HT1080 (cell line): ENCODE results near the gene PGPEP1. TPM values are rescaled to one million over a fixed set of nuclear protein-coding genes. Genes with fewer than 3 reads are reported as not detected.

Experiments
- DNase-seq: peaks from one replicate; pipeline ENCODE4 v3.0.0-alpha.2; 2015; ENCODE audit warnings: low read depth
- polyA plus RNA-seq, 2 experiments: library from polyadenylated mRNA; depleted of rRNA; stranded (reverse); fragments of >200 nt; gene quantifications; 2 replicates each; pipeline ENCODE4 v1.2.3, GENCODE V29; 2015
- total RNA-seq: library from RNA; depleted of rRNA; stranded (reverse); fragments of >200 nt; shearing (Covaris generic); gene quantifications from 2 replicates; pipeline ENCODE4 v1.2.3, GENCODE V29; 2014; rRNA removed

PGPEP1 gene, protein sequence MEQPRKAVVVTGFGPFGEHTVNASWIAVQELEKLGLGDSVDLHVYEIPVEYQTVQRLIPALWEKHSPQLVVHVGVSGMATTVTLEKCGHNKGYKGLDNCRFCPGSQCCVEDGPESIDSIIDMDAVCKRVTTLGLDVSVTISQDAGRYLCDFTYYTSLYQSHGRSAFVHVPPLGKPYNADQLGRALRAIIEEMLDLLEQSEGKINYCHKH
- 9.1 and 20.9 TPM in 2 replicates for total RNA-seq
- polyA plus RNA-seq (2015; cell fraction: cytosol; rRNA removed) = 8.5 and 9.1 TPM in 2 replicates
- 19.4 and 21.4 TPM in 2 replicates for polyA plus RNA-seq (2015; cell fraction: nucleus; rRNA removed)

DNA sequence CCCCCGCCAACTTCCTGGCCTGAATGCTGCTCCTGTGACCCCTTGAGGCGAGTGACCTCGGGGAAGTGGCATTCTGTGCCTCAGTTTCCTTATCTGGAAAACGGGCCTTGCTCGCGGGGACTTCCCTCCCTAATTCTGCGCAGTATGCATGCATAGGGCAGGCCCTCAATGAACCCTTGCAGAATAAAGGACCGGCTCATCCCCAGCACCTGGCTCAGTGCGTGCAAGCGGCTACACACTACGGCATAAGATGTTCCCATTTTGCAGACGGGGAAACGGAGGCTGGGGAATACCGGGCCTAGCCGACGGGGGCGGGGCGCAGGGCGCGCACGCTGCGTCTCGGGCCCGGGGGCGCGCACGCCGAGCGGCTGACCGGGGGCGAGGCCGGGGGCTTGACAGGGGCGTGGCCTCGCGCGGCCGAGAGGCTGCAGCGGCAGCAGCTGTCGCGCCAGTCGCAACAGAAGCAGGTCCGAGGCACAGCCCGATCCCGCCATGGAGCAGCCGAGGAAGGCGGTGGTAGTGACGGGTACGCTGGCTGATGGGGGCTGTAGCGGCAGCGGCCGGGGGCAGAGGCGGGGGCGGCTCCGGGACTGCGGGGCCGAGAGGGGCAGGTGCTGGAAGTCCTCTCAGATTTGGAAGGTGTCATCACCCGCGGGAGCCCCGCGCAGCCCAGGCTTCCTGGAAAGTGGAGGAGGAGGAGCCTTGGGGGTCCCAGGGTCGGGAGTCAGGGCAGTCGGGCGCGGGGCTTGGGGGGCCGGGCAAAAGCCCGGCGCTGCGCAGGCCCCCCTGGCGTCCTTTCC is at the start of gene PGPEP1:
TSS of gene PGPEP1 (plus strand) at position 409 of the 800 bp plus-strand sequence. CDS start at position 493, 84 bp downstream.
- peak; percentile 37 for DNase-seq

DNA sequence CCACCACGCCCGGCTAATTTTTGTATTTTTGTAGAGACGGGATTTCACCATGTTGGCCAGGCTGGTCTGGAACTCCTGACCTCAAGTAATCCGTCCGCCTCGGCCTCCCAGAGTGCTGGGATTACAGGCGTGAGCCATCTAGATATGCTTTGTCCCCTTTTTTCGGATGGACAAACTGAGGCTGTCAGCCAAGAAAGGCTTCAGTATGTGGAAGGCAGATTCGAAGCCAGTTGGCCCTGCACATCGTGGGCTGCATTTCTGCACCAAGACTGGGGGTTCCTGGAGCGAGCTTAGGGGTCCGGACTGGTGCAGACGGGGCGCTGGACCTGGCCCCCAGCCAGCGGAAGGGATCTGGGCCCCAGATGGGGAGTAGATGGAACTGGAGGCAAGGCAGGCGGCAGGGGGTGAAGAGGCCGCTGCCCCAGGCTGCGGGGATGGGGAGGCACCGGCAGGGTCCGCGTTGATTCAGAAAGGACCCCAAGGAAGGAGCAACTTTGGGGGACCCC is 49.3 kb upstream of the PGPEP1 start:
- no peak for DNase-seq

DNA sequence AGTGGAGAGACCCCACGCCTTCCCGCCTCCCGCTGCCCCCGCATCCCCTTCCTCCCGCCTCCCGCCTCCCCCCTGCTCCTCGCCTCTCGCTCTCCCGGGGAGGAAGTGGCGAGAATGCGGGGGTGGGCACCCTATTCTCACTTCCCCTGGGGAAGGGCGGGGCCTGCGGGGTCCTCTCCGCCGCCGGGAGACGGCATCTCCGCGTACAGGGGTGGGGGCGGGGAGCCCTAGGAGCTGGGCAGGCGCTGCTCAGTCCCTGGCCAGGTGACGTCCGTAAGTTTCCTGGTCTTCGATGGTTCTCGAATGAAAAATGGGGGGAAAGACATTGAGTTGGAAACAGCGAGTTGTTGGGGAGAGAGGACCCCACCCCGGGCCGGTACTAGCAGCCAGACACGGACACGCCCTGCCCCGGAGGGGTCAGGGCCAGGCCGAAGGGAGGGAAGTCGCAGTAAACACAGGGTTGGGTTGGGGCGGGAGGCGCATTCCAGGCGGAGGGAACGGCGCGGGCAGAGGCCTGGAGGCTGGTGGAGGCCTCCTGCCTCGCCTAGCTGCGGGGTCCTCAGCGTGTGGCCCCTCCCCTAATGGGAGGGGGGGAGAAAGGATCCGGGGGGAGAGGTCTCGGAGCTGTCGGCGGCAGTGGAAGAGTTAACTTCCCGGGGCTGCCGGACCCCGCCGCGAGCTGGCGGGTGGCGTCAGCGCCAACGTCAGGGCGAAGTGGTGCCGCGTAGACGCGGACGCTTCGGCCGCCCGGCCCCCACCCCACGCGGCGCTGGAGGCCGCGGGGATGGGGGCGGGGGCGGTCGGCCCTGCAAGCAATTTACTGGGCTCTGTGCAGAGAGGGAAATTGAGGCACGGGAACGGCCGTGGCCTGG is 48.6 kb upstream of the PGPEP1 start:
- no peak for DNase-seq

DNA sequence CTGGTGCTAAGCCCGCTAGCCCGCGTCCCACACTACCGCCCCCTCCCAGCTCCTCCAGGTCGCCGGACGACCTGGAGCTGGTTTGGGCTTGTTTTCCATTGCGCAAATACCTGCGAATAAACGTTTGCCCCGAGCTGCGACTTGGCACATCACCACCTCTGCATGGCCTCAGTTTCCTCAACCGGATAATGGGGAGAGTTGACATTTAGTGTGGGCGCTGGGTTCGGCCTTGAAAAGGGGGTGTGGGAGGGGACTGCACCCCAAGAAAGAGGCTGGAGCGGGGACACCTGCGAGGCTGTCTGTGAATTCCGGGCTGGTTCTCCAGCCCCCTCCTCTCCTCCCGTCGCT is 48.0 kb upstream of the PGPEP1 start:
- DNase-seq = no peak

DNA sequence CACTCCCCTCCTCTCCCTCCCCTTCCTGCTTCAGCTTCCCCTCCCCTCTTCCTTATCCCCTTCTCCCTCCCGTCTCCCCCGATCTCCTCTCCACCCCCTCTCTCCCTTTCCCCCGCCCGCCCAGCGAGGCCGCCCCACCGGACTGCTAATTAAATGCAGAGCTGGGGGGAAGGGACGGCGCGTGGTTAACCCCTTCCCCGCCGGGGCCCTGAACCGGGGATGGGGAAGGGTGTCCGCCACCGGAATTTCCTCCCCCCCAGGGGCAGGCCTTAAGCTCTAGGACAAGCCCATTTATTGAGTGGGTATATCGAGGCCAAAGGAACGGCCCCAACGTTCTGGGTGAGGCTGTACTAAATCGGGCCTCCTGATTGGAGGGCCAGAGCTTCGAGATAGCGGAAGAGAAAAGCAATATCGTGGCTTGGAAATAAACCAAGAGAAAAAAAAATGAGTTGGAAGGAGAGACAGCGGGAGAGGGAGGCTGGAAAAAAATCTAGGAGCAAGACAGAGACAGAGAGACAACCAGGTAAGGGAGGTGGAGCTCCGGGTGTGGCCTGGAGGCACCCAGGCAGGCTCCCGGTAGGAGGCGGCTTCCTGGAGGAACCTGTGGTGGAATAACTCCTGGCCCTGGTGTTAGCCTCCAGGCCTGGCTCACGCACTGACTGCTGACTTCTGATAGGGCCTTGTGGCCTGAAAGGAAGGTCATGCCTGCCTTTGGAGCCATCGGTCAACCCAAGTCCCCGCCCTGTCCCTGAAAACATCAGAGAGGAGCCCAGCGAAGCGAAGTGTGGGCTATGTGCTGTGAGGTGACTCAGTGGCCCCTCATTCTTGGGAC is 47.4 kb upstream of the PGPEP1 start:
- no peak for DNase-seq

DNA sequence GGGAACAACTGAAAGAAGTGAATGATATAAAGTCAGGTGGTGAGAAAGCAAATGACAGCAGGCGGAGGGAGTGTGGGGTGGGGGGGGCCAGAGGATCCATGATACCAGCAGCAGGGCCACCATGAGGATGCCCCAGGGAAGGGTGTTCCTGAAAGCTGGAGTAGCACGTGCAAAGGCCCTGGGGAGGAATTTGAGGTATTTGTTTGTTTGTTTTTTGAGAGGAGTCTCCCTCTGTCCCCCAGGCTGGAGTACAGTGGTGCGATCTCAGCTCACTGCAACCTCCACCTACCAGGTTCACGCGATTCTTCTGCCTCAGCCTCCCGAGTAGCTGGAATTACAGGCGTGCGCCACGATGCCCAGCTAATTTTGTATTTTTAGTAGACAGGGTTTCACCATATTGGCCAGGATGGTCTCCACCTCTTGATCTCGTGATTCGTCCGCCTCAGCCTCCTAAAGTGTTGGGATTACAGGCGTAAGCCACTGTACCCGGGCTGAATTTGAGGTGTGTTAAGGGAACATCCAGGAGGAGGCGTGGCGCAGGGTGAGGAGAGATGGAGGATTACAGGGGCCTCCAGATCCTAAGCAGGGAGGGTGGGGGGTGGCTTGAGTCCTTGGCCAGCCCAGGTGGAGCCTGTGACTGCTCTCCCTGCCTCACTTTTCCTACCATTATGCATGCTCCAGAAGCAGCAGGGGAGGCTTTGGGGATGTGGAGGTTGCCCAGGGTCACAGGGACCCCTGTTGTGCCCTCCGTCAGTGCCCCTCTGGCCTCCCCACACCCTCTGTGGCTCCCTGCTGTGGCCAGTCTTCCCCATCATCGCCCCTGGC is 46.5 kb upstream of the PGPEP1 start:
- DNase-seq = no peak

DNA sequence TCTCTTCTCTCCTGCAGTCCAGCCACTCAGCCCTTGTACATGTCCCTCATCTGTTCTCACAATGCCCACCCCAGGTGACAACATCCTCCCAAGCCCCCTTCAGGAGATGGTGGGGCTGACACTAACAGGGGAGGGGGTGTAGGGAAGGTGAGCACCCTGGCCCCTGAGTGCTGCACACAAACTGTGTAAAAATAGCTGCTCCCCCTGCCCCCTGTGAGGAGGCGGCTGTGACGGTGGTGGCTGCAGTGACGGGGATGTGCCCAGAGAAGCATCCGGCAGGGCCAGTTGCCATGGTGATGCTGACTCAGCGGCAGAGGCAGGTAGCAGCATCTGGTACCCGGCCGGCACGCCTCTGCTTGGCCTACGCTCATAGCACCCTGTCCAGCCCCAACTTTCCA is 45.9 kb upstream of the PGPEP1 start:
- no peak for DNase-seq

DNA sequence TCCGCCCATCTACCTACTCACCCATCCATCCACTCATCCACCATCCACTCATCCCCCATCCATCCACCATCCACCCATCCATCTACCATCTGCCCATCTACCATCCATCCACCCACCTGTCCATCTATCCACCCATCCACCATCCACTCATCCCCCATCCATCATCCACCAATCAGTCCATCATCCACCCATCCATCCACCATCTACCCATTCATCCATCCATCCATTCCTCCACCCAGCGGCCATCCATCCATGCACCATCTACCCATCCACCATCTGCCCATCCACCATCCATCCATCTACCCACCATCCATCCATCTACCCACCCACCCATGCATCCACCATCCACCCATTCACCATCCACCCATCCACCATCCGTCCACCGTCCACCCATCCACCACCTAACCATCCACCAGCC is 45.4 kb upstream of the PGPEP1 start:
- no peak for DNase-seq

DNA sequence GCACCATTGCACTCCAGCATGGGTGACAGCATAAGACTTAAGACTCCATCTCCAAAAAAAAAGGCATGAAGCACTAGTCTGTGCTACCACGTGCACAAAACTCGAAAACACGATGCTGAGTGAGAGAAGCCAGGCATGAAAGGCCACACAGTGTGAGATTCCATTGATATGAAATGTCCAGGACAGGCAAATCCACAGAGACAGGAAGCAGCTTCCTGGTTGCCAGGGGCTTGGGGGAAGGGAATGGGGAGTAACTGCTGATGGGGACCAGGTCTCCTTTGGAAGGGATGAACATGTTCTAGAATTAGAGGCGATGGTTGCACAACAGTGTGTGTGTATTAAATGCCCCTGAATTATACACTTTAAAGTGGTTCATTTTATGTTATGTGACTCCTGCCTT is 43.1 kb upstream of the PGPEP1 start:
- no peak for DNase-seq

DNA sequence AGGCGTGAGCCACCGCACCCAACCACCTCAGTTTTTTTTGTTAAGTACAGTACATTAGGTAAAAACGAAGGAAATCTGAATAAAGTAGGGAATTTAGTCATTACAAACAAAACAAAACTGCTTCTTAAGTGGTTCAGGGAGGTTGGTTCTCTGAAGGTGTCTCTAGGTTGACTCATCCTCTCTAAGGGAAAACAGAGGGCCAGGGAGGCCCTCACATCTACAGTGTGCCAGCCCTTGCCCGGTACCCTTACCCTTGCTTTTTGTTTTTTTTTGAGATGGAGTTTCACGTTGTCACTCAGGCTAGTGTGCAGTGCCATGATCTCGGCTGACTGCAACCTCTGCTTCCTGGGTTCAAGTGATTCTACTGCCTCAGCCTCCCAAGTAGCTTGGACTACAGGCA is 41.8 kb upstream of the PGPEP1 start:
- no peak for DNase-seq

DNA sequence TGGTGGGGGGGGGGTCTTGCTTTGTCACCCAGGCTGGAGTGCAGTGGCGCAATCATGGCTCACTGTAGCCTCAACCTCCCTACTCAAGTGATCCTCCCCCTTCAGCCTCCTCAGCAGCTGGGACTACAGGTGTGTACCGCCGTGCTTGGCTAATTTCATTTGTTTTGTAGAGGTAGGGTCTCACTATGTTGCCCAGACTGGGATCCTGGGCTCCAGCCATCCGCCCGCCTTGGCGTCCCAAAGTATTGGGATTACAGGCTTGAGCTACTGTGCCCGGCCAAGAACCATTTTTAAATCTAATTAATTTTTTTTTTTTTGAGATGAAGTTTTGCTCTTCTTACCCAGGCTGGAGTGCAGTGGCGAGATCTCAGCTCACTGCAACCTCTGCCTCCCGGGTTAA is 40.7 kb upstream of the PGPEP1 start:
- DNase-seq = no peak

DNA sequence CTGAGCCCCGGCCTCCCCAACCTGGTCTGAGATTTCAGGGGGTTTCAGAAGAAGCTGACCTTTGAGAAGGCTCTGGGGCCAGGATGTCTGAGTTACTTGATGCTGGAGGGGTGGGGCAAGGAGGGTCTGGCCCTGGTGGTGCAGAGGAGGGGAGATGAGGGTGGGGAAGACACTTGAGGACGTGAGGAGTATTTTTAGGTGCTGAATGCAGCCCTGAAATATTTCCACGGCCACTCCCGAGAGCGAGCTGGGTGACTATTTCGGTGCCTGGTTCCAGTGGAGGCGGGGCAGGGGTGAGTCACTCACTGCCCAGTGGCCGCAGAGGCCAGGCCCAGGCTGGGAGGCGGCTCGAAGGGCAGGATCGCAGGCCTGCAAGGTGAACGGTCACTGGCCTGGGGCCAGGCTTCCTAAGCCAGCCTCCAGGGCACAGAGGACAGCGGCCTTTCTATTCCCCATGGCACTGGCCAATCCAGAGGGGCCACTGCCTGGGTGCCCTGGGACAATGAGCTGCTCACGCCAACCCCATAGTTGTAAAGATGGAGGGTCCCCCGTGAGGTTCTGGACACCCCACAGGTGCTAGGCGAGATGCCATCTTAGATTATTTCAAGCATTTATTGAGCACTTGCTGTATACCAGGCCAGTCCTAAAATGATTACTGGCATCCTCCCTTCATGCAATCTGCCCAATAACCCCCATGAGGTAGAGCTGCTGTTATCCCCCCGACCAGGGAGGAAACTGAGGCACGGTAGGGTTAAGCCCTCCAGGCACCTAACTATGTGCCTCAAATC is 39.3 kb upstream of the PGPEP1 start:
- DNase-seq = peak; percentile 68

DNA sequence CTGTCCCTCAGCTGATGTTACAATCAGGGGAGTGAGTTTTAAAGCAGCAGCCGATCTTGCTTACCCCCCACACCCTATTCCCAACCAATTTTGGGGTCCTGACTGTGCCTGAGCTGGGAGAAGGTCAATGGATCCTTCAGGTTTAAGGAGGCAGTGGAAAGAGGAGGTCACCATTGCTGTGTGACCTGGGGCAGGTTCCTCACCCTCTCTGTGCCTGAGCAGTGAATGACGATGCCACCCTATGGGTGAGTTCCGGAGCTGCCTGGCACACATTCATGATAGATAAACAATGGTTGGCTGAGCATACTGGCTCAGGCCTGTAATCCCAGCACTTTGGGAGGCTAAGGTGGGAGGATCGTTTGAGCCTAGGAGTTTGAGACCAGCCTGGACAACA is 38.7 kb upstream of the PGPEP1 start:
- no peak for DNase-seq

DNA sequence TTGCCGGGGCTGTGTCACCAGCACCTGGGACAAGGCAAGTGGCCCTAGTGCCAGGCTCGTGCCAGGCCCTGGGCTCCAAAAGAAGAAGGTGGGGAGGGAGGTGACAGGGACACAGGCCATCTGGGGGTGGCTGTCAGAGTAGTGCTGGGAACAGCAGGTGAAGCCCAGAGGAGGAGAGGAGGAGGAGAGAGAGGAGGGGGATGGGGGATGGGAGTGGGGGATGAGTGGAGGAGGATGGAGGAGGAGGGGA is 36.3 kb upstream of the PGPEP1 start:
- no peak for DNase-seq

DNA sequence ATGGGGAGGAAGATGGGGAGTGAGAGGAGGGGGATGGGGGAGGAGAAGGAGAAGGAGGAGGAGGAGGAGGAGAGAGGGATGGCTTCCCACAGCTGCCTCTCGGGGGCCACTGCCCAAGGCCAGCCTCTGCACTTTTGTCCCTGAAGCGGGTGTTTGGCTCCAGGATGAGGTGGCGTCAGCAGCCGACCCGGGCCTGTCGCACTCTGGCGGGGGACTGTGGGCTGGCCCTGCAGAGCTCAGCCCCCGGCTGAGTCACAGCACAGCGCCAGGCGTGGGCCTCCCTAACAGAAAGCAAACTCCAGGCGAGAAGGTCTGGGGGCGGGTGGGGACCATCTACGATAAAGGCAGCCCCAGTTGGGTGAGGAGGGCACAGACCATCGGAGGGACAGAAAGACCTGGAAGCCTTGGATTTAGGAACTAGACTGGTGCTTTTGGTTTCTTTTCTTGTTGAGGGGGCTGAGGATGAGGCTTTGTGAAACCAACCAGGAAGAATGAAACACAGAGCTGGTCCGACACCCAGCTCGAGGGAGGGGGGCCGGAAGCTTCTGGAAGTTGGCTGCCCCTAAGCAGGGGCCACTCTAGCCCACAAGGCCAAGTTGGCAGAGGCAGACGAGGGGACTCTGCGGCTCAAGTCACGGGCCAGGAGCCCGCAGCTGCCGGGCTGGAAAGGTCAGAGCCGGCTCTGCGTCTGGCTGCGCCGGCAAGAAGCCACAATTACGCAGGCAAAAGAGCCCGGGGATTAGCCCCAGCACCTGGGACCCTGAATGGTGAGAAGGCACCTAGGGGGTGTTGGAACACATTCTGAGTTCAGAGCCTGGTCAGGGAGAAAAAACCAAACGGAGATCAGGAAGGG is 35.7 kb upstream of the PGPEP1 start:
- peak; percentile 79 for DNase-seq

DNA sequence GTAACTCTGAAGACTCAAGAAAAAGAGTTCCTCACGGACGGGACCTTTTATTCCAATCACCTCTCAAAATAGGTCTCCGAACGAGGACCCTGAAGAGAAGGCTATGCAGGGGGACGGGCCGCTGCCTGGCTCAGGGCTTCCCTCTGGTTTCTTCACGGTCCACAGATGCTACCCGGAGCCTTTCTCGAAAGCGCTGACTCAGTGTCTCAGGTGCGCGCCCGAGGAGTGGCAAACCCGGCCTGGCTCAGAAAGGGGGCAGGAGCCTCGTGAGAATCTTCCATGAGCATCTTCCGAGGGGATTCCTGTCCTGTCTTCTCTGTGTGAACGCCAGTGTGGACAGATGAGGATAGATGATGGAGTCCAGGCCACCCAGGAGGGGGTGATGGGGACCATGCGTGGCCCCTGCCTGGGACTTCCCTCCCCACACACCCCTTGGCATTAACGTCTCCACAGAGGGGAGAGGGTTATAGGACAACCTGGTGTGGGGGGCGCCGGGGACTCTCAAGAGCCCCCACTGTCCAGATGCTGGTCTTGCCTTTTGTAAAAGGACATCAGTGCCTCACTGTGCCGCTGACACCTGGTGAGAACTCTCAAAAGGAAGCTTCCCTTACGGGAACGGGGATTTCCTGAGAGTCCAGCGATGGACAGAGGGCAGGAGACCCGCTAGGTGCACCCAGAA is 34.0 kb upstream of the PGPEP1 start:
- no peak for DNase-seq

DNA sequence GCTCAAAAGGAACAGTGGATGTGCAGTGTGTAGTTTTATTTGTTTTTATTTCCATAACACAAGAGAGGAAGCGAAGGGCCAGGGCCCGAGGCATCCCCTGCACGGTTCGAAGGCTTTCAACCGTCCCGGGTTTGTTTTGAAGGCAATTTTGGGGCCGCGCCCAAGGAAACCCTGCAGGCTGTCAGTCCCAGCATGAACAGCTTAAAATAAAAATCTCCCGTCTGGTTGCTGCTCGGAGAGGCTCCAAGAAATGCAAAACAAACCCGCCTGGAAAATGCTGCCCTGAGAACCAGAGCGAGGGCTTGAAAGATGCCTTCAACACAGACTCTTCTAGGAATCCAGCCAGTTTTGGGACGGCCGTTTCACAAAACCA is 33.5 kb upstream of the PGPEP1 start:
- no peak for DNase-seq

DNA sequence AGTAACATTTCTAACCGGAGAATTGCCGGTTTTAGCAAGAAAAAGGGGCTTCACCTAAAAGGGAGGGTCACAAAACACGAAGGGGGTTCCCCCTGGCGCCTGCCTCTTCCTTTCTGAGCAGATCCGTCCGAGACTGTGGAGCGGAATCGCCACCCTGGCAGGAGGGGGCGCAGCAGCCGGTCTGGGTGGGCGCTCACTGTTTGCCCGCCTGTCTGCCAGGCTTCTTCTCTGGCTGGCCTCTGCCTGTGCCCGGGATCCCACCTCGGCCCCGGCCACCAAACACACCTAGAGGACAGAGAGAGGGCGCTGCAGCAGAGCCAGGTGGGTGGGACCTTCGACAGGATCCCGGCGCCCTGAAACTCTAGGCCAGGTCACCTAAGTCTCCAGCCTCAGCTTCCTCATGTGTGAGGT is 33.1 kb upstream of the PGPEP1 start:
- DNase-seq = no peak
